H1 (cell line): ENCODE data around the gene CDCA3. TPM values are rescaled to one million over a fixed set of nuclear protein-coding genes. Genes with fewer than 3 reads are reported as not detected.
A peak's percentile ranks its signal among the peaks of the same experiment; 100 is the strongest.

Experiments
- CTCF ChIA-PET: fragments of 300-600 bp; sonication (Branson Sonifier 250); formaldehyde crosslinking; loops from one replicate; lab custom pipeline; 2021; ENCODE audit not compliant: partially characterized antibody; lab: Charles Lee
- POLR2A ChIA-PET: fragments of 300-600 bp; sonication (Branson Sonifier 250); formaldehyde crosslinking; loops from one replicate; lab custom pipeline; 2021; ENCODE audit warnings: inconsistent platforms; ENCODE audit not compliant: partially characterized antibody; lab: Charles Lee
- DNase-seq, 2 experiments: peaks; one replicate each; pipeline versions ENCODE4 v3.0.0 to v3.0.0-alpha.2; 2010 to 2022; ENCODE audit warnings: low spot score in 2 of 2, low read depth in 1 of 2, mixed read lengths in 1 of 2
- FAIRE-seq: peaks from 2 replicates; lab custom pipeline; 2011; peaks lifted over from hg19 to GRCh38; lab: Jason Lieb, UNC
- H2AFZ ChIP-seq: 2 replicates; pipeline ENCODE4 v1.8.1; 2012; ENCODE audit warnings: low read length, inconsistent platforms
- H2AK5ac ChIP-seq: 2 replicates; pipeline ENCODE4 v1.6.1; 2013; ENCODE audit warnings: low read depth, low read length
- H2BK120ac ChIP-seq: replicated peaks from 2 replicates; pipeline ENCODE3; 2013; ENCODE audit warnings: low read depth, low read length, inconsistent platforms
- H2BK12ac ChIP-seq: 2 replicates; pipeline ENCODE4 v1.6.1; 2013; ENCODE audit warnings: low read depth, low read length
- H2BK15ac ChIP-seq: 2 replicates; pipeline ENCODE4 v1.6.1; 2013; ENCODE audit warnings: low read length
- H2BK20ac ChIP-seq: 2 replicates; pipeline ENCODE4 v1.6.1; 2013; ENCODE audit warnings: low read length
- H2BK5ac ChIP-seq: 2 replicates; pipeline ENCODE4 v1.6.1; 2013; ENCODE audit warnings: low read depth, low read length
- H3K14ac ChIP-seq: 2 replicates; pipeline ENCODE4 v1.6.1; 2013; ENCODE audit warnings: inconsistent platforms; ENCODE audit not compliant: insufficient read length
- H3K18ac ChIP-seq: 2 replicates; pipeline ENCODE4 v1.6.1; 2013; ENCODE audit warnings: low read length; ENCODE audit errors: extremely low read depth
- H3K23ac ChIP-seq: 2 replicates; pipeline ENCODE4 v1.6.1; 2013; ENCODE audit warnings: inconsistent platforms; ENCODE audit not compliant: insufficient read length
- H3K23me2 ChIP-seq: 2 replicates; pipeline ENCODE4 v1.6.1; 2013; ENCODE audit warnings: low read depth, low read length
- H3K27ac ChIP-seq: 2 replicates; pipeline ENCODE4 v1.6.1; 2011; ENCODE audit warnings: low read depth, low read length, inconsistent platforms
- H3K27me3 ChIP-seq, 4 experiments: replicated peaks in 1 of 4; 1 replicate in 1 of 4; 2 replicates in 3 of 4; pipeline versions ENCODE4 v1.6.1 to v1.8.1; 2011 to 2013; ENCODE audit warnings: low read length in 3 of 4, mild to moderate bottlenecking in 3 of 4, inconsistent platforms in 2 of 4, mixed read lengths in 2 of 4, moderate library complexity in 1 of 4; ENCODE audit not compliant: control insufficient read depth in 3 of 4, insufficient read depth in 3 of 4; ENCODE audit errors: extremely low read depth in 1 of 4
- H3K36me3 ChIP-seq, 4 experiments: 2 replicates each; pipeline versions ENCODE4 v1.6.1 to v1.8.1; 2011 to 2013; ENCODE audit warnings: mild to moderate bottlenecking in 4 of 4, low read length in 3 of 4, moderate library complexity in 2 of 4, control low read depth in 1 of 4, inconsistent platforms in 1 of 4; ENCODE audit not compliant: insufficient read depth in 4 of 4, control insufficient read depth in 2 of 4
- H3K4ac ChIP-seq: replicated peaks from 2 replicates; pipeline ENCODE3; 2013; ENCODE audit warnings: low read length, low read depth, mixed read lengths, inconsistent platforms; ENCODE audit not compliant: insufficient read length
- H3K4me1 ChIP-seq, 4 experiments: replicated peaks in 1 of 4; 1 replicate in 1 of 4; 2 replicates in 3 of 4; pipeline versions ENCODE4 v1.6.1 to v1.8.1; 2011 to 2013; ENCODE audit warnings: low read length in 3 of 4, inconsistent platforms in 2 of 4, mixed read lengths in 1 of 4; ENCODE audit not compliant: insufficient read depth in 4 of 4, control insufficient read depth in 3 of 4
- H3K4me2 ChIP-seq, 2 experiments: 2 replicates each; pipeline versions ENCODE4 v1.6.1 to v1.8.1; 2011 to 2013; ENCODE audit warnings: low read depth in 2 of 2, low read length in 2 of 2, control low read depth in 1 of 2, inconsistent platforms in 1 of 2, mild to moderate bottlenecking in 1 of 2; ENCODE audit not compliant: insufficient read depth in 1 of 2
- H3K4me3 ChIP-seq, 4 experiments: fragments of 200-600, 300-600 bp in 1 of 4; sonication (generic), shearing (Covaris generic), sonication (Bioruptor Twin) in 1 of 4; 2 replicates each; pipeline versions ENCODE4 v1.5.1 to v1.8.1; 2011 to 2016; ENCODE audit warnings: low read length in 4 of 4, low read depth in 3 of 4, control low read depth in 2 of 4, inconsistent platforms in 2 of 4, mild to moderate bottlenecking in 2 of 4, mixed read lengths in 1 of 4, moderate library complexity in 1 of 4; ENCODE audit not compliant: insufficient read depth in 2 of 4; ENCODE audit errors: extremely low read depth in 1 of 4
- H3K56ac ChIP-seq: replicated peaks from 2 replicates; pipeline ENCODE3; 2013; ENCODE audit warnings: low read depth, mild to moderate bottlenecking, mixed read lengths, low read length, inconsistent platforms; ENCODE audit not compliant: insufficient read length
- H3K79me1 ChIP-seq: 2 replicates; pipeline ENCODE4 v1.6.1; 2013; ENCODE audit warnings: low read depth, low read length, control low read depth
- H3K79me2 ChIP-seq, 2 experiments: 2 replicates each; pipeline versions ENCODE4 v1.6.1 to v1.8.1; 2012 to 2013; ENCODE audit warnings: low read length in 2 of 2, mild to moderate bottlenecking in 2 of 2, inconsistent platforms in 1 of 2; ENCODE audit not compliant: insufficient read depth in 2 of 2, control insufficient read depth in 1 of 2
- H3K9ac ChIP-seq, 4 experiments: replicated peaks in 1 of 4; 1 replicate in 1 of 4; 2 replicates in 3 of 4; pipeline versions ENCODE4 v1.6.1 to v1.8.1; 2011 to 2013; ENCODE audit warnings: low read depth in 3 of 4, low read length in 3 of 4, control low read depth in 2 of 4, mild to moderate bottlenecking in 2 of 4, moderate library complexity in 2 of 4, inconsistent platforms in 1 of 4; ENCODE audit errors: extremely low read depth in 1 of 4
- H3K9me3 ChIP-seq, 2 experiments: 2 replicates each; pipeline versions ENCODE4 v1.6.1 to v1.8.1; 2012 to 2013; ENCODE audit warnings: mild to moderate bottlenecking in 2 of 2, moderate library complexity in 2 of 2, control low read depth in 1 of 2, inconsistent platforms in 1 of 2, low read depth in 1 of 2, low read length in 1 of 2, mixed read lengths in 1 of 2; ENCODE audit not compliant: insufficient read depth in 2 of 2
- H4K20me1 ChIP-seq, 2 experiments: replicated peaks in 1 of 2; 2 replicates each; pipeline versions ENCODE3 to v1.8.1; 2011 to 2013; ENCODE audit warnings: inconsistent platforms in 2 of 2, low read length in 2 of 2, mild to moderate bottlenecking in 1 of 2; ENCODE audit not compliant: insufficient read depth in 2 of 2, control insufficient read depth in 1 of 2
- H4K5ac ChIP-seq: 2 replicates; pipeline ENCODE4 v1.6.1; 2013; ENCODE audit warnings: low read length, low read depth, mixed read lengths, inconsistent platforms; ENCODE audit not compliant: insufficient read length
- H4K8ac ChIP-seq: 2 replicates; pipeline ENCODE4 v1.8.0; 2013; ENCODE audit warnings: mild to moderate bottlenecking, moderate library complexity, low read length, inconsistent platforms; ENCODE audit not compliant: insufficient read depth; ENCODE audit errors: extremely low read depth
- H4K91ac ChIP-seq: replicated peaks from 2 replicates; pipeline ENCODE3; 2013; ENCODE audit warnings: low read length, mixed read lengths, inconsistent platforms; ENCODE audit not compliant: insufficient read length
- CBX5 ChIP-seq: fragments of 300-800, 300-1000 bp; sonication (generic); IDR thresholded peaks from 2 replicates; pipeline ENCODE4 v1.7.1; 2016; ENCODE audit warnings: antibody characterized with exemption, low read length, low read depth
- CBX8 ChIP-seq: fragments of 300-800, 300-1000 bp; sonication (generic); IDR thresholded peaks from 2 replicates; pipeline ENCODE4 v1.7.1; 2016; ENCODE audit warnings: low read depth, low read length, borderline replicate concordance
- JUN ChIP-seq: IDR thresholded peaks from 2 replicates; pipeline ENCODE4 v1.6.1; 2011; ENCODE audit warnings: low read depth, mild to moderate bottlenecking, improper control_type of control experiment, low read length
- NANOG ChIP-seq: IDR thresholded peaks from 2 replicates; pipeline ENCODE4 v1.6.1; 2011; ENCODE audit warnings: low read length, low read depth, mild to moderate bottlenecking, inconsistent platforms; ENCODE audit not compliant: insufficient read depth, poor library complexity, severe bottlenecking
- POLR2AphosphoS5 ChIP-seq: IDR thresholded peaks from 2 replicates; pipeline ENCODE4 v1.6.1; 2011; ENCODE audit warnings: low read depth, low read length
- POU5F1 ChIP-seq: IDR thresholded peaks from 2 replicates; pipeline ENCODE4 v1.6.1; 2011; ENCODE audit warnings: low read depth, mild to moderate bottlenecking, low read length, moderate library complexity
- RBBP5 ChIP-seq: IDR thresholded peaks from 2 replicates; pipeline ENCODE4 v1.7.1; 2012; ENCODE audit warnings: low read depth, mild to moderate bottlenecking, inconsistent platforms, low read length, moderate library complexity, borderline replicate concordance
- SUZ12 ChIP-seq: fragments of 200-600 bp; sonication (generic); IDR thresholded peaks from 2 replicates; pipeline ENCODE4 v1.6.1; 2012; ENCODE audit warnings: mild to moderate bottlenecking, inconsistent platforms, low read length, moderate library complexity, mixed read lengths
- TAF7 ChIP-seq: optimal IDR thresholded peaks from 2 replicates; pipeline ENCODE3; 2011; ENCODE audit warnings: low read depth, mild to moderate bottlenecking, inconsistent platforms, low read length, moderate library complexity, borderline replicate concordance
- TEAD4 ChIP-seq: IDR thresholded peaks from 2 replicates; pipeline ENCODE4 v1.6.1; 2012; ENCODE audit warnings: low read depth, low read length, inconsistent platforms, mixed read lengths
- WGBS, 2 experiments: shearing (Covaris generic) in 1 of 2; methylation state at CpG; one replicate each; pipeline versions ENCODE4 v1.1.6 to v1.1.7; 2013 to 2015; ENCODE audit warnings: low lambda C conversion rate in 2 of 2, mixed read lengths in 2 of 2, inconsistent platforms in 1 of 2, low coverage in 1 of 2, missing lambda C conversion rate in 1 of 2; ENCODE audit not compliant: insufficient replicate concordance in 2 of 2, insufficient coverage in 1 of 2, insufficient read length in 1 of 2; ENCODE audit errors: extremely low coverage in 1 of 2, missing lambda C conversion rate in 1 of 2; 5-methylcytosine and 5-hydroxymethylcytosine counted together
- polyA plus RNA-seq, 7 experiments: library from polyadenylated mRNA; depleted of rRNA in 3 of 7; stranded (reverse) in 5 of 7; unstranded in 2 of 7; fragments of >200 nt in 5 of 7; fragments of 200-250 nt in 2 of 7; gene quantifications; 1 replicate in 5 of 7; 2 replicates in 1 of 7; 4 replicates in 1 of 7; pipeline versions ENCODE4 v1.2.1 to v1.2.3, GENCODE V29; 2011 to 2013; ENCODE audit warnings: missing spikeins in 2 of 7, mixed read lengths in 2 of 7
- total RNA-seq: library from RNA; stranded (reverse); fragmentation: NEBNext Ultra II Directional; extraction: Animal tissue kit (Norgen Biotek cat#: 25700); gene quantifications from 2 replicates; pipeline ENCODE4 v1.2.1, GENCODE V29; 2021
- TF ChIP-seq, protein P1 (sequence below): IDR thresholded peaks from 2 replicates; pipeline ENCODE4 v1.6.1; 2012; ENCODE audit warnings: inconsistent platforms
- TF ChIP-seq, protein P2 (sequence below): IDR thresholded peaks from 2 replicates; pipeline ENCODE4 v1.6.1; 2012; ENCODE audit warnings: low read length, inconsistent platforms

Gene CDCA3
- total and polyA plus RNA-seq, 2 of the 8 experiments (the other 6 are each of a cell fraction or from before 2014, with no cell fraction given) = 47.7 to 71.2 TPM

DNA sequence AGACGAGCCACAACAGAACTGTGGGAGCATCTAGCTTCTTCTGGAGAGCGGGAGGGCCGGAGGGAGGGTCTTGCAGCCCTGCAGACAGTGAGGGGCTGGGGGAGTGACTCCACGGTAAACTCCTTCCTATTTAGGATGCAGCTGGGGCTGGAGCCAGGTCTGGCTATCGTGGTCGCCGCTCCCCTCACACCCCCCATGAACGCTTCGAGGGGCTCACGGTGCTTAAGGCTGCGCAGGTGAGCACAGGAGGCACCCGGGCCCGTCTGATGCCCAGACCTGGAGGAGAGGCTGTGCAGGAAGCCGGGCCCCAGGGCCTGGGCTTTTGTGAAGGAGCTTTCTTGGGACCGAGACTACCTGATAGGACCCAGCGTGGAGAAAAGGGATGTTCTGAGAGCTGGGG lies 14.2 kb downstream of the CDCA3 start:
- H3K79me2 ChIP-seq = no peaks in the 10 kb centered on the region
- H4K8ac ChIP-seq = no peak overlapping the region; the same call in 1 of the 2 replicates
- H3K23me2 ChIP-seq = no peaks in the 10 kb centered on the region
- no peak for FAIRE-seq
- no peak overlapping the region for H4K91ac ChIP-seq
- H3K14ac ChIP-seq = no peak overlapping the region
- H3K4me2 ChIP-seq = no peak overlapping the region
- H3K27ac ChIP-seq = no peak overlapping the region
- H2BK20ac ChIP-seq = no peak overlapping the region
- no peak overlapping the region for H2BK12ac ChIP-seq
- H3K79me1 ChIP-seq = no peaks in the 10 kb centered on the region
- no peak overlapping the region for H3K23ac ChIP-seq
- POLR2A ChIA-PET = interaction anchor here (0.6 to 27.1 kb wide), 6 partner anchors 5 to 258 kb away, joined by 3 to 588 read pairs (median 196); partner anchors contain the start of genes C12orf57, CDCA3, GNB3 and GPR162
- no peak overlapping the region for H3K56ac ChIP-seq
- no peaks in the 10 kb centered on the region for H3K27me3 ChIP-seq
- H2BK15ac ChIP-seq = no peak overlapping the region
- no peak for DNase-seq
- H4K20me1 ChIP-seq = peaks cover 6 to 8% of the 10 kb centered on the region in 2 experiments
- no peak overlapping the region for H3K9ac ChIP-seq
- H2BK120ac ChIP-seq = no peak overlapping the region
- H3K36me3 ChIP-seq = peaks cover 23 to 56% (median 43%) of the 10 kb centered on the region in 4 experiments
- 81% methylated on average over 14 of the region's 16 CpGs; no CpG with 5 or more reads in 1 of the 2 experiments for WGBS, 2 experiments
- no peak overlapping the region for H3K18ac ChIP-seq
- 0 out of 2 replicates have a peak overlapping the region, but pooled peaks have one; percentile 16 for H2BK5ac ChIP-seq
- H3K4me3 ChIP-seq = no peak overlapping the region
- H4K5ac ChIP-seq = no peak overlapping the region
- CTCF ChIA-PET = interaction anchor here (0.6 to 23.7 kb wide), 14 partner anchors 10 to 299 kb away, joined by 3 to 532 read pairs (median 7); partner anchors contain the start of genes CD4, CDCA3, GNB3 and GPR162
- peaks cover 0 to 3% (median 2%) of the 10 kb centered on the region in 4 experiments; a peak in 1 of 7 replicates for H3K4me1 ChIP-seq
- no peak overlapping the region for H3K4ac ChIP-seq
- no peak overlapping the region for H2AFZ ChIP-seq
- H3K9me3 ChIP-seq = no peaks in the 10 kb centered on the region
- no peak overlapping the region for H2AK5ac ChIP-seq
- TF ChIP-seq NANOG (no peak), CBX8 (no peak), JUN (no peak), SUZ12 (no peak), CBX5 (no peak), POU5F1 (no peak), RBBP5 (no peak), TAF7 (no peak), POLR2AphosphoS5 (no peak), TEAD4 (no peak)
- TF ChIP-seq, protein P1, sequence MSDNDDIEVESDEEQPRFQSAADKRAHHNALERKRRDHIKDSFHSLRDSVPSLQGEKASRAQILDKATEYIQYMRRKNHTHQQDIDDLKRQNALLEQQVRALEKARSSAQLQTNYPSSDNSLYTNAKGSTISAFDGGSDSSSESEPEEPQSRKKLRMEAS = no peak
- TF ChIP-seq, protein P2, sequence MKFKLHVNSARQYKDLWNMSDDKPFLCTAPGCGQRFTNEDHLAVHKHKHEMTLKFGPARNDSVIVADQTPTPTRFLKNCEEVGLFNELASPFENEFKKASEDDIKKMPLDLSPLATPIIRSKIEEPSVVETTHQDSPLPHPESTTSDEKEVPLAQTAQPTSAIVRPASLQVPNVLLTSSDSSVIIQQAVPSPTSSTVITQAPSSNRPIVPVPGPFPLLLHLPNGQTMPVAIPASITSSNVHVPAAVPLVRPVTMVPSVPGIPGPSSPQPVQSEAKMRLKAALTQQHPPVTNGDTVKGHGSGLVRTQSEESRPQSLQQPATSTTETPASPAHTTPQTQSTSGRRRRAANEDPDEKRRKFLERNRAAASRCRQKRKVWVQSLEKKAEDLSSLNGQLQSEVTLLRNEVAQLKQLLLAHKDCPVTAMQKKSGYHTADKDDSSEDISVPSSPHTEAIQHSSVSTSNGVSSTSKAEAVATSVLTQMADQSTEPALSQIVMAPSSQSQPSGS = no peak
